Activated CD4-positive, alpha-beta memory T cell treated with anti-CD3 and anti-CD28 coated beads, Interleukin-2, amount 10 ng/mL, durations not matched to agents 7 days and 5 days (primary cell): Measurements from ENCODE around the gene OR1J1. TPM values are rescaled to one million over a fixed set of nuclear protein-coding genes. Genes with fewer than 3 reads are reported as not detected.

Experiments used
- CTCF ChIA-PET: fragments of 350-600 bp; sonication (Branson Sonifier 250); formaldehyde crosslinking; loops from one replicate; lab custom pipeline; 2021; ENCODE audit warnings: antibody characterized with exemption, inconsistent platforms; lab: Charles Lee
- POLR2A ChIA-PET: fragments of 350-600 bp; sonication (Branson Sonifier 250); formaldehyde crosslinking; loops from one replicate; lab custom pipeline; 2021; ENCODE audit warnings: antibody characterized with exemption; lab: Charles Lee
- DNase-seq: peaks from one replicate; pipeline ENCODE4 v3.0.0-alpha.2; 2020
- H3K27ac Mint-ChIP-seq: one replicate; pipeline ENCODE4 v1.8.0; 2021; ENCODE audit warnings: mild to moderate bottlenecking, mixed read lengths
- H3K27me3 Mint-ChIP-seq: one replicate; pipeline ENCODE4 v1.8.0; 2021; ENCODE audit warnings: mixed read lengths
- H3K36me3 Mint-ChIP-seq: one replicate; pipeline ENCODE4 v1.8.0; 2021; ENCODE audit warnings: low read depth, mixed read lengths
- H3K4me1 Mint-ChIP-seq: one replicate; pipeline ENCODE4 v1.8.0; 2021; ENCODE audit warnings: mixed read lengths
- H3K4me3 Mint-ChIP-seq: one replicate; pipeline ENCODE4 v1.8.0; 2021; ENCODE audit warnings: mild to moderate bottlenecking, mixed read lengths
- H3K9me3 Mint-ChIP-seq: one replicate; pipeline ENCODE4 v1.8.0; 2021; ENCODE audit warnings: mixed read lengths
- total RNA-seq, 2 experiments: library from RNA; stranded (reverse); gene quantifications; one replicate each; pipeline ENCODE4 v1.2.3, GENCODE V29; 2021

The OR1J1 gene
- total RNA-seq, 2 experiments from 2014 or later, result not detected

GRCh38 chr9:122468735-122469134, 9.0 kb downstream of the OR1J1 start:
- POLR2A ChIA-PET, result no interaction called here
- Mint-ChIP-seq H3K36me3 (no peaks in the 10 kb centered on the region), H3K4me3 (no peak overlapping the region), H3K27me3 (peaks cover 16% of the 10 kb centered on the region), H3K27ac (no peak overlapping the region), H3K4me1 (peaks cover 14% of the 10 kb centered on the region), H3K9me3 (no peaks in the 10 kb centered on the region)
- no peak for DNase-seq
- CTCF ChIA-PET, result interaction anchor here (0.8 kb wide), 1 partner anchor 32 kb away, joined by 3 read pairs; no protein-coding TSS in a partner anchor

- no peaks in the 10 kb centered on the region for H3K9me3 Mint-ChIP-seq
- H3K27me3 Mint-ChIP-seq, result peaks cover 32% of the 10 kb centered on the region
- CTCF ChIA-PET, result no interaction called here
- H3K36me3 Mint-ChIP-seq, result no peaks in the 10 kb centered on the region
- POLR2A ChIA-PET, result no interaction called here
- no peak overlapping the region for H3K27ac Mint-ChIP-seq
- H3K4me1 Mint-ChIP-seq, result peaks cover 16% of the 10 kb centered on the region
- DNase-seq, result no peak
- H3K4me3 Mint-ChIP-seq, result no peak overlapping the region
Measured at GRCh38 chr9:122466456-122466855, 11.3 kb downstream of the OR1J1 start.

- Mint-ChIP-seq H3K27me3 (peaks cover 42% of the 10 kb centered on the region), H3K4me3 (peak overlapping the region; percentile 81), H3K27ac (peak overlapping the region; percentile 73), H3K9me3 (no peaks in the 10 kb centered on the region), H3K36me3 (no peaks in the 10 kb centered on the region), H3K4me1 (peaks cover 16% of the 10 kb centered on the region)
- ChIA-PET POLR2A (interaction anchor here (0.9 to 1.0 kb wide), 3 partner anchors 342 to 363 kb away, joined by 3 to 5 read pairs (median 4); no protein-coding TSS in a partner anchor), CTCF (interaction anchor here (0.7 to 3.7 kb wide), 11 partner anchors 9 to 885 kb away, joined by 3 to 32 read pairs (median 4); no protein-coding TSS in a partner anchor)
- DNase-seq, result peak; percentile 71
Measured at GRCh38 chr9:122464633-122465567, 12.8 kb downstream of the OR1J1 start.

GRCh38 chr9:122463828-122464632, 13.7 kb downstream of the OR1J1 start:
- Mint-ChIP-seq H3K36me3 (no peaks in the 10 kb centered on the region), H3K27ac (peak overlapping the region; percentile 73), H3K4me1 (peaks cover 16% of the 10 kb centered on the region), H3K27me3 (peaks cover 44% of the 10 kb centered on the region), H3K4me3 (peak overlapping the region; percentile 81), H3K9me3 (no peaks in the 10 kb centered on the region)
- POLR2A ChIA-PET, result interaction anchor here (1.0 kb wide), 2 partner anchors 343 to 364 kb away, joined by 4 to 5 read pairs; no protein-coding TSS in a partner anchor
- CTCF ChIA-PET, result interaction anchor here (0.7 to 3.7 kb wide), 11 partner anchors 8 to 886 kb away, joined by 3 to 32 read pairs (median 4); no protein-coding TSS in a partner anchor
- DNase-seq, result peak; percentile 29

- DNase-seq, result no peak
- H3K27ac Mint-ChIP-seq, result no peak overlapping the region
Measured at GRCh38 chr9:122457787-122458186, 19.9 kb downstream of the OR1J1 start.

GRCh38 chr9:122456123-122456522, 21.6 kb downstream of the OR1J1 start:
- no peak overlapping the region for H3K4me3 Mint-ChIP-seq
- no peaks in the 10 kb centered on the region for H3K9me3 Mint-ChIP-seq
- DNase-seq, result no peak
- ChIA-PET POLR2A (no interaction called here), CTCF (interaction anchor here (0.9 to 2.2 kb wide), 3 partner anchors 9 to 331 kb away, joined by 3 to 12 read pairs (median 10); no protein-coding TSS in a partner anchor)
- H3K4me1 Mint-ChIP-seq, result no peaks in the 10 kb centered on the region
- H3K27me3 Mint-ChIP-seq, result peaks cover 38% of the 10 kb centered on the region
- no peak overlapping the region for H3K27ac Mint-ChIP-seq
- no peaks in the 10 kb centered on the region for H3K36me3 Mint-ChIP-seq

More at GRCh38 chr9:122457787-122458186, 19.9 kb downstream of the OR1J1 start:
- Mint-ChIP-seq H3K27me3 (peaks cover 52% of the 10 kb centered on the region), H3K36me3 (no peaks in the 10 kb centered on the region), H3K4me3 (no peak overlapping the region), H3K4me1 (no peaks in the 10 kb centered on the region), H3K9me3 (no peaks in the 10 kb centered on the region)
- ChIA-PET CTCF (no interaction called here), POLR2A (no interaction called here)

DNA sequence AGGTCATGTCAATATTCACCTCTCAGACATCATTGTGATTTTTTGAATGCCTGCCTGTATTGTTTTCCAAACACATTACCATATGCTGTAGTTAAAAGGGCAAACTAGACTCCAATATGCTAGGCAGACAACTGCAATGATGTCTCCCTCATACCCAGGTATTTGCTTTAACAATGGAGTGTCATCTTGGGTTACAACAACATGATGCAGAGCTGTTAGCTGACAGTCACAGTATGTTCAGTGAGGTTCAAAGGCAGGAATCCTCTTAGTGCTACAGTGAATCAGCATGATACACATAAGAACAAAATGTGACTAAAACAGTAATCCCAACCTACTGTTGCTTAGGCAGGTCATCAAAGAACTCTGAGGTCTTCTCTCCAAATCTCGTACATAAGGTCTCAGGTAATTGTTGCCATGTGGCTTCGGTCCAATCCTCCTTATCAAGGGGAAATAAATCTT, 24.0 kb downstream of the OR1J1 start:
- H3K4me1 Mint-ChIP-seq, result no peaks in the 10 kb centered on the region
- H3K27me3 Mint-ChIP-seq, result peaks cover 23% of the 10 kb centered on the region
- no peak overlapping the region for H3K27ac Mint-ChIP-seq
- no peaks in the 10 kb centered on the region for H3K36me3 Mint-ChIP-seq
- POLR2A ChIA-PET, result no interaction called here
- H3K9me3 Mint-ChIP-seq, result no peaks in the 10 kb centered on the region
- DNase-seq, result no peak
- CTCF ChIA-PET, result interaction anchor here (1.0 to 1.2 kb wide), 3 partner anchors 11 to 355 kb away, joined by 4 to 5 read pairs (median 4); no protein-coding TSS in a partner anchor
- H3K4me3 Mint-ChIP-seq, result no peak overlapping the region

- Mint-ChIP-seq H3K9me3 (no peaks in the 10 kb centered on the region), H3K27ac (no peak overlapping the region), H3K4me3 (no peak overlapping the region), H3K36me3 (no peaks in the 10 kb centered on the region), H3K4me1 (no peaks in the 10 kb centered on the region), H3K27me3 (peaks cover 26% of the 10 kb centered on the region)
- DNase-seq, result no peak
- CTCF ChIA-PET, result no interaction called here
- POLR2A ChIA-PET, result no interaction called here
Measured at GRCh38 chr9:122446819-122447484, 30.8 kb downstream of the OR1J1 start.

DNA sequence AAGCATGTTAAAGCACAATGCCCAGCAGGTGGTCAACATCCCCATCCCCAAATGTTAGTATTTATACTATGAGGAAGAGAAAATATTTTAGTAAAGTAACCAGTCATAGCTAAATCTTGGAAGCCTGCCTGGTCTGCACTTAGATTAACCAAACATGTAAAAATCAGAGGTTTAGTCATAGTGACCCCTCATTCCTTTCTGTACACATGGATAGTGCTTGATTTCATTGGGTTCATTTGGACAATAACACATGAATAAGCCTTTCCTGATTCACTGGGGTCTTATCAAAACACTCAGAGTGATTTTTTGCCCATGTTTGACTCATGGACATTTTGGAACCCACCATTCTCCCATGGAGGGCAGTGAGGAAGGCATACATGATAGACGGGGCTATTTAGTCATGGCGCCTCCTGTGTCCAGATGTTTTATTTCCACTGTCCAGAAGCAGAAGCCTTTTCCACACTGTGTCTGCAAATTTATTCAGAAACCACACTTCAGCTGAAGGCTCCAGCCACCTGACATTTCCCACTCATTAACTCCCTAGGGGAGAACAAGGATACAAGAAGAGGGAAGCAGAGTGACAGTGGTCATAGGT, 32.5 kb downstream of the OR1J1 start:
- DNase-seq, result no peak
- POLR2A ChIA-PET, result no interaction called here
- Mint-ChIP-seq H3K27ac (no peak overlapping the region), H3K36me3 (no peaks in the 10 kb centered on the region), H3K4me3 (no peak overlapping the region), H3K27me3 (peaks cover 32% of the 10 kb centered on the region), H3K4me1 (no peaks in the 10 kb centered on the region), H3K9me3 (no peaks in the 10 kb centered on the region)
- CTCF ChIA-PET, result no interaction called here

- ChIA-PET POLR2A (no interaction called here), CTCF (no interaction called here)
- H3K9me3 Mint-ChIP-seq, result no peaks in the 10 kb centered on the region
- peaks cover 32% of the 10 kb centered on the region for H3K27me3 Mint-ChIP-seq
- H3K27ac Mint-ChIP-seq, result no peak overlapping the region
- no peak overlapping the region for H3K4me3 Mint-ChIP-seq
- no peak for DNase-seq
- no peaks in the 10 kb centered on the region for H3K36me3 Mint-ChIP-seq
- H3K4me1 Mint-ChIP-seq, result no peaks in the 10 kb centered on the region
Measured at GRCh38 chr9:122444041-122444733, 33.5 kb downstream of the OR1J1 start.

GRCh38 chr9:122442568-122442967, 35.2 kb downstream of the OR1J1 start:
- POLR2A ChIA-PET, result no interaction called here
- peaks cover 32% of the 10 kb centered on the region for H3K27me3 Mint-ChIP-seq
- DNase-seq, result no peak
- no peaks in the 10 kb centered on the region for H3K36me3 Mint-ChIP-seq
- H3K9me3 Mint-ChIP-seq, result no peaks in the 10 kb centered on the region
- no peaks in the 10 kb centered on the region for H3K4me1 Mint-ChIP-seq
- CTCF ChIA-PET, result no interaction called here
- no peak overlapping the region for H3K27ac Mint-ChIP-seq
- no peak overlapping the region for H3K4me3 Mint-ChIP-seq
